IMR-90 (cell line): ENCODE results near the gene KRTAP1-5. TPM values are rescaled to one million over a fixed set of nuclear protein-coding genes. Genes with fewer than 3 reads are reported as not detected.

Source experiments
- ATAC-seq: fragments of 200-7000 bp; cut with Tn5 transposase; 2 replicates; pipeline ENCODE4 v1.9.1; 2020; ENCODE audit warnings: low read depth, mild to moderate bottlenecking, moderate library complexity
- BruUV-seq: library from RNA; stranded (reverse); fragments of 400-500 nt; replicated peaks from 2 replicates; lab custom pipeline; 2021; lab: Mats Ljungman, UMichigan
- CTCF ChIA-PET: fragments of 300-600 bp; formaldehyde crosslinking; extraction: SDS; loops from one replicate; lab custom pipeline; 2021; ENCODE audit warnings: antibody characterized with exemption; lab: Yijun Ruan, JAX
- POLR2A ChIA-PET: fragments of 300-600 bp; sonication (Branson Sonifier 250); formaldehyde crosslinking; loops from one replicate; lab custom pipeline; 2022; ENCODE audit warnings: antibody characterized with exemption; ENCODE audit not compliant: unreplicated experiment; lab: Charles Lee
- DNase-seq: peaks from one replicate; pipeline ENCODE4 v3.0.0; 2013
- H2AFZ ChIP-seq: replicated peaks from 2 replicates; pipeline ENCODE3; 2013; ENCODE audit warnings: low read length, mild to moderate bottlenecking; ENCODE audit not compliant: poor library complexity
- H2AK5ac ChIP-seq: 2 replicates; pipeline ENCODE4 v1.6.1; 2013; ENCODE audit warnings: low read depth, low read length, inconsistent platforms
- H2AK9ac ChIP-seq: replicated peaks from 2 replicates; pipeline ENCODE3; 2013; ENCODE audit warnings: mild to moderate bottlenecking, low read depth, low read length, moderate library complexity; ENCODE audit not compliant: poor library complexity
- H2BK120ac ChIP-seq: 2 replicates; pipeline ENCODE4 v1.6.1; 2013; ENCODE audit warnings: low read depth, low read length, inconsistent platforms
- H2BK15ac ChIP-seq: 3 replicates; pipeline ENCODE4 v1.6.1; 2013; ENCODE audit warnings: low read depth, low read length, inconsistent platforms
- H2BK20ac ChIP-seq: 2 replicates; pipeline ENCODE4 v1.6.1; 2013; ENCODE audit warnings: low read depth, mild to moderate bottlenecking, inconsistent platforms, low read length, moderate library complexity
- H2BK5ac ChIP-seq: 2 replicates; pipeline ENCODE4 v1.6.1; 2013; ENCODE audit warnings: mild to moderate bottlenecking, low read depth, low read length, inconsistent platforms; ENCODE audit not compliant: poor library complexity, severe bottlenecking
- H3K14ac ChIP-seq: replicated peaks from 2 replicates; pipeline ENCODE4 v1.6.1; 2013; ENCODE audit warnings: low read depth, low read length, inconsistent platforms
- H3K18ac ChIP-seq: 2 replicates; pipeline ENCODE4 v1.6.1; 2013; ENCODE audit warnings: low read depth, low read length, control low read depth
- H3K23ac ChIP-seq: 2 replicates; pipeline ENCODE4 v1.6.1; 2013; ENCODE audit warnings: low read depth, low read length, inconsistent platforms
- H3K27ac ChIP-seq: 2 replicates; pipeline ENCODE4 v1.5.1; 2013; ENCODE audit warnings: mild to moderate bottlenecking, control low read depth, low read length; ENCODE audit not compliant: insufficient read depth
- H3K27me3 ChIP-seq: 2 replicates; pipeline ENCODE4 v1.6.1; 2013; ENCODE audit warnings: low read length; ENCODE audit not compliant: control insufficient read depth, insufficient read depth
- H3K36me3 ChIP-seq: 2 replicates; pipeline ENCODE4 v1.6.1; 2013; ENCODE audit warnings: low read length, mixed read lengths; ENCODE audit not compliant: control insufficient read depth, insufficient read depth
- H3K4ac ChIP-seq: 2 replicates; pipeline ENCODE4 v1.6.1; 2013; ENCODE audit warnings: low read depth, low read length, inconsistent platforms
- H3K4me1 ChIP-seq: 2 replicates; pipeline ENCODE4 v1.6.1; 2013; ENCODE audit warnings: low read length, mixed read lengths; ENCODE audit not compliant: control insufficient read depth, insufficient read depth
- H3K4me2 ChIP-seq: 2 replicates; pipeline ENCODE4 v1.6.1; 2013; ENCODE audit warnings: low read depth, mild to moderate bottlenecking, control low read depth, low read length, moderate library complexity
- H3K4me3 ChIP-seq: 2 replicates; pipeline ENCODE4 v1.5.1; 2013; ENCODE audit warnings: low read depth, mild to moderate bottlenecking, control low read depth, low read length, moderate library complexity; ENCODE audit not compliant: insufficient read depth
- H3K56ac ChIP-seq: 2 replicates; pipeline ENCODE4 v1.6.1; 2013; ENCODE audit warnings: low read length, inconsistent platforms; ENCODE audit not compliant: insufficient read depth; ENCODE audit errors: extremely low read depth
- H3K79me1 ChIP-seq, 2 experiments: 2 replicates each; pipeline ENCODE4 v1.6.1; 2013; ENCODE audit warnings: low read length in 2 of 2, inconsistent platforms in 1 of 2, low read depth in 1 of 2
- H3K9ac ChIP-seq: 2 replicates; pipeline ENCODE4 v1.6.1; 2013; ENCODE audit warnings: low read depth, low read length, control low read depth
- H3K9me1 ChIP-seq: 2 replicates; pipeline ENCODE4 v1.6.1; 2013; ENCODE audit warnings: low read length, inconsistent platforms; ENCODE audit not compliant: insufficient read depth
- H3K9me3 ChIP-seq: 2 replicates; pipeline ENCODE4 v1.6.1; 2013; ENCODE audit warnings: low read length; ENCODE audit not compliant: control insufficient read depth, insufficient read depth
- H4K20me1 ChIP-seq: 2 replicates; pipeline ENCODE4 v1.6.1; 2013; ENCODE audit warnings: low read length, inconsistent platforms; ENCODE audit not compliant: insufficient read depth
- H4K5ac ChIP-seq: 2 replicates; pipeline ENCODE4 v1.6.1; 2013; ENCODE audit warnings: mild to moderate bottlenecking, low read depth, low read length, control low read depth
- H4K8ac ChIP-seq, 2 experiments: 2 replicates each; pipeline ENCODE4 v1.6.1; 2013; ENCODE audit warnings: low read depth in 2 of 2, low read length in 2 of 2, control low read depth in 1 of 2, inconsistent platforms in 1 of 2
- H4K91ac ChIP-seq: 2 replicates; pipeline ENCODE4 v1.6.1; 2013; ENCODE audit warnings: low read depth, low read length, inconsistent platforms; ENCODE audit not compliant: insufficient read depth
- BHLHE40 ChIP-seq: fragments of 150-350 bp; IDR thresholded peaks from 2 replicates; pipeline ENCODE4 v1.6.1; 2016; ENCODE audit warnings: mild to moderate bottlenecking, low read depth, low read length
- CEBPB ChIP-seq: IDR thresholded peaks from 2 replicates; pipeline ENCODE4 v1.6.1; 2012; ENCODE audit warnings: low read depth, low read length, improper control_type of control experiment
- CHD1 ChIP-seq: IDR thresholded peaks from 2 replicates; pipeline ENCODE4 v1.6.1; 2012; ENCODE audit warnings: low read depth, low read length, improper control_type of control experiment
- FOS ChIP-seq: fragments of 150-350 bp; IDR thresholded peaks from 2 replicates; pipeline ENCODE4 v1.6.1; 2016; ENCODE audit warnings: low read depth, low read length
- MAFK ChIP-seq: IDR thresholded peaks from 2 replicates; pipeline ENCODE4 v1.6.1; 2012; ENCODE audit warnings: low read depth, low read length, improper control_type of control experiment
- NFE2L2 ChIP-seq: fragments of 150-350 bp; IDR thresholded peaks from 2 replicates; pipeline ENCODE4 v1.6.1; 2016; ENCODE audit warnings: low read depth, mild to moderate bottlenecking, low read length
- POLR2A ChIP-seq: IDR thresholded peaks from 2 replicates; pipeline ENCODE4 v1.6.1; 2012; ENCODE audit warnings: mild to moderate bottlenecking, low read depth, low read length
- RAD21 ChIP-seq: IDR thresholded peaks from 2 replicates; pipeline ENCODE4 v1.6.1; 2012; ENCODE audit warnings: low read length, improper control_type of control experiment
- RCOR1 ChIP-seq: IDR thresholded peaks from 2 replicates; pipeline ENCODE4 v1.6.1; 2012; ENCODE audit warnings: mild to moderate bottlenecking, low read length, improper control_type of control experiment; ENCODE audit not compliant: insufficient replicate concordance
- RFX5 ChIP-seq: IDR thresholded peaks from 2 replicates; pipeline ENCODE4 v1.8.0; 2012; ENCODE audit warnings: low read depth, mild to moderate bottlenecking, low read length, moderate library complexity
- WGBS, 2 experiments: methylation state at CpG; one replicate each; pipeline versions ENCODE4 v1.1.5 to v1.1.7; 2013; ENCODE audit warnings: missing lambda C conversion rate in 2 of 2; ENCODE audit not compliant: insufficient read length in 1 of 2; ENCODE audit errors: extremely low coverage in 2 of 2; 5-methylcytosine and 5-hydroxymethylcytosine counted together
- dilution Hi-C: fragments of 300-500 bp; cut with HindIII; formaldehyde crosslinking; loops from one replicate; pipeline ENCODE4 v1.14.3; 2018; ENCODE audit warnings: low sequenced_read_pairs; ENCODE audit not compliant: unreplicated experiment
- in situ Hi-C: fragments of 300-500 bp; cut with MboI; formaldehyde crosslinking; loops from 3 replicates; pipeline ENCODE4 v1.14.3; 2019; ENCODE audit warnings: low sequenced_read_pairs, inconsistent platforms, mixed read lengths
- intact Hi-C: fragments of 100-400 bp; cut with micrococcal nuclease; formaldehyde crosslinking; loops from 2 replicates; pipeline ENCODE4 v1.10.0; 2022
- polyA plus RNA-seq, 3 experiments: library from polyadenylated mRNA; depleted of rRNA; stranded (reverse); fragments of >200 nt; gene quantifications; 2 replicates each; pipeline ENCODE4 v1.2.3, GENCODE V29; 2012; ENCODE audit warnings: low replicate concordance in 1 of 3
- total RNA-seq: library from RNA; depleted of rRNA; stranded (reverse); fragments of >200 nt; gene quantifications from 2 replicates; pipeline ENCODE4 v1.2.3, GENCODE V29; 2012
- TF ChIP-seq, protein P1 (sequence below): conservative IDR thresholded peaks from 2 replicates; pipeline ENCODE4 v1.5.1; 2012; ENCODE audit warnings: mild to moderate bottlenecking, low read depth, low read length, improper control_type of control experiment
- TF ChIP-seq, protein P2 (sequence below): fragments of 150-350 bp; IDR thresholded peaks from 2 replicates; pipeline ENCODE4 v1.6.1; 2016; ENCODE audit warnings: low read depth, mild to moderate bottlenecking, low read length, moderate library complexity, borderline replicate concordance

The KRTAP1-5 gene
- total and polyA plus RNA-seq, 2 of the 4 experiments (the other 2 are of a cell fraction): 27.0 to 34.8 TPM

DNA sequence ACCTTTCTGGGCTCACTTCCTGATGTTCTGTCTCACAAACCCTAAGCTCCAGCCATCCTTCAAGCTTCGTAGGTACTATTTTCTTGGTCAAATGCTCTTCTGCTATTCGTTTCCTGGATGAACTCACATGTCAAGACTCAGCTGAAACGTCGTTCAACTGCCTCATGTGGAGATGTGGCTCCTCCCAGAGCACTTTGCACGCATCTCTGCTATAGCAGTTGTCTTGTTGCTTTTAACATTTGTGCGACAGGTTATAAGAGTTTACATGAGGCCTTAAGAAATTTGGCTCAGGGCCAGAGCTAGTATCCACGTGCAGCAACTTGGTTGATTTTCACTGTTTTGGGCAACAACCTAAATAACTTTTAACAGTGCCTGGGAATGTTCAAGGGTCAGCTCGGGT is 40.1 kb downstream of the KRTAP1-5 start:
- dilution Hi-C loops (no loop called here), intact Hi-C loops (no loop called here), in situ Hi-C loops (no loop called here)
- no peak for DNase-seq
- Histone ChIP-seq H3K23ac (no peak overlapping the region), H3K14ac (no peak overlapping the region; the same call in 1 of the 2 replicates), H3K27me3 (no peaks in the 10 kb centered on the region), H2AK5ac (no peak overlapping the region), H3K4me1 (no peaks in the 10 kb centered on the region), H3K56ac (no peak overlapping the region), H4K20me1 (no peaks in the 10 kb centered on the region), H3K9ac (no peak overlapping the region), H2AFZ (peak overlapping the region; percentile 44), H3K27ac (no peak overlapping the region), H2BK120ac (no peak overlapping the region), H4K91ac (no peak overlapping the region), H3K9me3 (no peaks in the 10 kb centered on the region), H2BK15ac (no peak overlapping the region; the same call in 2 of the 3 replicates), H4K5ac (no peak overlapping the region), H3K18ac (no peak overlapping the region), H3K4ac (no peak overlapping the region), H3K79me1 (no peaks in the 10 kb centered on the region), H3K9me1 (no peaks in the 10 kb centered on the region), H3K36me3 (no peaks in the 10 kb centered on the region), H3K4me2 (no peak overlapping the region), H2AK9ac (no peak overlapping the region), H2BK20ac (no peak overlapping the region), H3K4me3 (no peak overlapping the region), H2BK5ac (no peak overlapping the region), H4K8ac (no peak overlapping the region)
- 58% methylated on average over 4 of the region's 8 CpGs; no CpG with 5 or more reads in 1 of the 2 experiments for WGBS, 2 experiments
- ChIA-PET POLR2A (no interaction called here), CTCF (no interaction called here)
- BruUV-seq: no TSS peak
- no peak for TF ChIP-seq MAFK
- TF ChIP-seq, protein P1, sequence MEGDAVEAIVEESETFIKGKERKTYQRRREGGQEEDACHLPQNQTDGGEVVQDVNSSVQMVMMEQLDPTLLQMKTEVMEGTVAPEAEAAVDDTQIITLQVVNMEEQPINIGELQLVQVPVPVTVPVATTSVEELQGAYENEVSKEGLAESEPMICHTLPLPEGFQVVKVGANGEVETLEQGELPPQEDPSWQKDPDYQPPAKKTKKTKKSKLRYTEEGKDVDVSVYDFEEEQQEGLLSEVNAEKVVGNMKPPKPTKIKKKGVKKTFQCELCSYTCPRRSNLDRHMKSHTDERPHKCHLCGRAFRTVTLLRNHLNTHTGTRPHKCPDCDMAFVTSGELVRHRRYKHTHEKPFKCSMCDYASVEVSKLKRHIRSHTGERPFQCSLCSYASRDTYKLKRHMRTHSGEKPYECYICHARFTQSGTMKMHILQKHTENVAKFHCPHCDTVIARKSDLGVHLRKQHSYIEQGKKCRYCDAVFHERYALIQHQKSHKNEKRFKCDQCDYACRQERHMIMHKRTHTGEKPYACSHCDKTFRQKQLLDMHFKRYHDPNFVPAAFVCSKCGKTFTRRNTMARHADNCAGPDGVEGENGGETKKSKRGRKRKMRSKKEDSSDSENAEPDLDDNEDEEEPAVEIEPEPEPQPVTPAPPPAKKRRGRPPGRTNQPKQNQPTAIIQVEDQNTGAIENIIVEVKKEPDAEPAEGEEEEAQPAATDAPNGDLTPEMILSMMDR: no peak
- TF ChIP-seq CEBPB: no peak
- no peak for TF ChIP-seq CHD1
- TF ChIP-seq, protein P2, sequence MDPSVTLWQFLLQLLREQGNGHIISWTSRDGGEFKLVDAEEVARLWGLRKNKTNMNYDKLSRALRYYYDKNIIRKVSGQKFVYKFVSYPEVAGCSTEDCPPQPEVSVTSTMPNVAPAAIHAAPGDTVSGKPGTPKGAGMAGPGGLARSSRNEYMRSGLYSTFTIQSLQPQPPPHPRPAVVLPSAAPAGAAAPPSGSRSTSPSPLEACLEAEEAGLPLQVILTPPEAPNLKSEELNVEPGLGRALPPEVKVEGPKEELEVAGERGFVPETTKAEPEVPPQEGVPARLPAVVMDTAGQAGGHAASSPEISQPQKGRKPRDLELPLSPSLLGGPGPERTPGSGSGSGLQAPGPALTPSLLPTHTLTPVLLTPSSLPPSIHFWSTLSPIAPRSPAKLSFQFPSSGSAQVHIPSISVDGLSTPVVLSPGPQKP: no peak
- no peak for TF ChIP-seq FOS
- no peak for TF ChIP-seq NFE2L2
- no peak for TF ChIP-seq RAD21
- TF ChIP-seq BHLHE40: no peak
- no peak for TF ChIP-seq RCOR1
- TF ChIP-seq RFX5: no peak
- TF ChIP-seq POLR2A: no peak
- no peak for ATAC-seq
